ENCODE results near the gene TRIM5. TPM values are rescaled to one million over a fixed set of nuclear protein-coding genes. Genes with fewer than 3 reads are reported as not detected.
"Not testable (repeated sequence)": the region's sequence is repeated elsewhere in the genome, so short reads cannot be mapped to it uniquely, and the experiment has no call there.

TRIM5 gene
- total RNA-seq, 1 experiment from 2014 or later, result 17.9 TPM

DNA sequence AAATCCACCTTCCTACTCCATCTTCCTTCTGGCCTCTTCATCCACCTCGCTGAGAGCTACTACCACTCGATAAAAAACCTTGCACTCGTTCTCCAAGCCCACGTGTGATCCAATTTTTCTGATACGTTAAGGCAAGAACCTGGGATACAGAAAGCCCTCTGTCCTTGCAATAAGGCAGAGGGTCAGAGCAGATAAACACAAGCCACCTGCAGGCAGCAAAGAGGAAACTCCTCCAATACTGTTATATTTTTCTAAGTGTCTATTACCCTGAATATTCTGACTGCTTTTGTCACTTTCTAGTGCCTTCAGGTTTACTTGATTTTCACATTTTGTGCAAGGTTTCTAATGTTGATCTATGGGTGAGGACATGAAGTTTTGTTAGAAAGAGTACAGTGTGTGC, 26.6 kb downstream of the TRIM5 start:
- intact Hi-C loops (cut with micrococcal nuclease; ENCODE audit: unreplicated experiment), result no loop called here
- ChIA-PET POLR2A (ENCODE audit: low non-redundant PET) (no interaction called here), CTCF (no interaction called here)
- no peak for DNase-seq (ENCODE audit: low spot score)
- H3K27ac ChIP-seq (ENCODE audit: low read depth, low read length, poor library complexity, severe bottlenecking), result no peak overlapping the region
- no peaks in the 10 kb centered on the region for H3K27me3 ChIP-seq (replicated peaks; ENCODE audit: insufficient read depth, low read depth, low read length, poor library complexity)
- H3K4me1 ChIP-seq (ENCODE audit: insufficient read depth, low read length, poor library complexity, severe bottlenecking), result no peaks in the 10 kb centered on the region
- H3K9me3 ChIP-seq (ENCODE audit: low read depth, low read length, poor library complexity, severe bottlenecking), result no peaks in the 10 kb centered on the region
- no peaks in the 10 kb centered on the region for H3K36me3 ChIP-seq (ENCODE audit: insufficient read depth, low read length, poor library complexity, severe bottlenecking)
- no peak overlapping the region for H3K4me3 ChIP-seq (ENCODE audit: low read depth, low read length, poor library complexity, severe bottlenecking)
- TF ChIP-seq, protein P1, sequence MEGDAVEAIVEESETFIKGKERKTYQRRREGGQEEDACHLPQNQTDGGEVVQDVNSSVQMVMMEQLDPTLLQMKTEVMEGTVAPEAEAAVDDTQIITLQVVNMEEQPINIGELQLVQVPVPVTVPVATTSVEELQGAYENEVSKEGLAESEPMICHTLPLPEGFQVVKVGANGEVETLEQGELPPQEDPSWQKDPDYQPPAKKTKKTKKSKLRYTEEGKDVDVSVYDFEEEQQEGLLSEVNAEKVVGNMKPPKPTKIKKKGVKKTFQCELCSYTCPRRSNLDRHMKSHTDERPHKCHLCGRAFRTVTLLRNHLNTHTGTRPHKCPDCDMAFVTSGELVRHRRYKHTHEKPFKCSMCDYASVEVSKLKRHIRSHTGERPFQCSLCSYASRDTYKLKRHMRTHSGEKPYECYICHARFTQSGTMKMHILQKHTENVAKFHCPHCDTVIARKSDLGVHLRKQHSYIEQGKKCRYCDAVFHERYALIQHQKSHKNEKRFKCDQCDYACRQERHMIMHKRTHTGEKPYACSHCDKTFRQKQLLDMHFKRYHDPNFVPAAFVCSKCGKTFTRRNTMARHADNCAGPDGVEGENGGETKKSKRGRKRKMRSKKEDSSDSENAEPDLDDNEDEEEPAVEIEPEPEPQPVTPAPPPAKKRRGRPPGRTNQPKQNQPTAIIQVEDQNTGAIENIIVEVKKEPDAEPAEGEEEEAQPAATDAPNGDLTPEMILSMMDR (conservative IDR thresholded peaks at IDR 0.05; ENCODE audit: low read depth, low read length), result no peak
- no peak for TF ChIP-seq EZH2 (IDR thresholded peaks at IDR 0.05; ENCODE audit: borderline replicate concordance, low read depth, low read length, poor library complexity, severe bottlenecking)
- no TSS peak for BruUV-seq (replicated peaks)

DNA sequence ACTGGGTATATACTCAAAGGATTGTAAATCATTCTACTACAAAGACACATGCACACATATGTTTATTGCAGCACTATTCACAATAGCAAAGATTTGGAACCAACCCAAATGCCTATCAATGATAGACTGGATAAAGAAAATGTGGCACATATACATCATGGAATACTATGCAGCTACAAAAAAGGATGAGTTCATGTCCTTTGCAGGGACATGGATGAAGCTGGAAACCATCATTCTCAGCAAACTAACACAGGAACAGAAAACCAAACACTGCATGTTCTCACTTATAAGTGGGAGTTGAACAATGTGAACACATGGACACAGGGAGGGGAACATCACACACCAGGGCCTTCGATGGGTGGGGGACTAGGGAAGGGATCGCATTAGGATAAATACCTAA, 27.9 kb downstream of the TRIM5 start:
- DNase-seq (ENCODE audit: low spot score); H3K4me1 ChIP-seq (ENCODE audit: insufficient read depth, low read length, poor library complexity, severe bottlenecking); H3K27me3 ChIP-seq (replicated peaks; ENCODE audit: insufficient read depth, low read depth, low read length, poor library complexity); H3K9me3 ChIP-seq (ENCODE audit: low read depth, low read length, poor library complexity, severe bottlenecking); intact Hi-C loops (cut with micrococcal nuclease; ENCODE audit: unreplicated experiment); H3K36me3 ChIP-seq (ENCODE audit: insufficient read depth, low read length, poor library complexity, severe bottlenecking); CTCF ChIA-PET; POLR2A ChIA-PET (ENCODE audit: low non-redundant PET); H3K4me3 ChIP-seq (ENCODE audit: low read depth, low read length, poor library complexity, severe bottlenecking); BruUV-seq (replicated peaks); H3K27ac ChIP-seq (ENCODE audit: low read depth, low read length, poor library complexity, severe bottlenecking): not testable (repeated sequence)

GRCh38 chr11:5655474-5655873, 29.4 kb downstream of the TRIM5 start:
- Histone ChIP-seq H3K4me1 (ENCODE audit: insufficient read depth, low read length, poor library complexity, severe bottlenecking) (no peaks in the 10 kb centered on the region), H3K4me3 (ENCODE audit: low read depth, low read length, poor library complexity, severe bottlenecking) (no peak overlapping the region), H3K9me3 (ENCODE audit: low read depth, low read length, poor library complexity, severe bottlenecking) (no peaks in the 10 kb centered on the region), H3K27ac (ENCODE audit: low read depth, low read length, poor library complexity, severe bottlenecking) (no peak overlapping the region), H3K27me3 (replicated peaks; ENCODE audit: insufficient read depth, low read depth, low read length, poor library complexity) (no peaks in the 10 kb centered on the region), H3K36me3 (ENCODE audit: insufficient read depth, low read length, poor library complexity, severe bottlenecking) (no peaks in the 10 kb centered on the region)
- intact Hi-C loops (cut with micrococcal nuclease; ENCODE audit: unreplicated experiment), result no loop called here
- ChIA-PET CTCF (no interaction called here), POLR2A (ENCODE audit: low non-redundant PET) (no interaction called here)
- DNase-seq (ENCODE audit: low spot score), result no peak
- BruUV-seq (replicated peaks), result no TSS peak
- TF ChIP-seq EZH2 (IDR thresholded peaks at IDR 0.05; ENCODE audit: borderline replicate concordance, low read depth, low read length, poor library complexity, severe bottlenecking), result no peak
- TF ChIP-seq, protein P1 (conservative IDR thresholded peaks at IDR 0.05; ENCODE audit: low read depth, low read length), result no peak

DNA sequence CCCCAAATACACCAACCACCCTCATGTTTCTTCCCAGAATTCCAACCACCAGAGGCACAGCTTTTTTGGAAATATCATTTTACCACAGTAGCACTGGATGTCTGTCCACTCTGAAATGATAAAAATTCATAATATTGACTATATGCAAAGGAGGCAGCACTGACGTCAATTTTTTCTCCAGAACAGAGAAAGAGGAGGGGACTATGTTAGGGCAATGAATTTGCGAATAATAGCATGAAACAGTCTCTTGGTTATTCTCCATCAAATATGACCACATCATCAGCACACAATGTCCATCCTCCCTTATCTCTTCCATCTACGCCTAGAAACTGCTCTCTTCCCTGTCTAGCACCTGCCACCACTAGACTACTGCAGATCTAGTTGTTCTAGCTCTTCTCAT, 38.7 kb downstream of the TRIM5 start:
- no peak for DNase-seq (ENCODE audit: low spot score)
- no peaks in the 10 kb centered on the region for H3K4me1 ChIP-seq (ENCODE audit: insufficient read depth, low read length, poor library complexity, severe bottlenecking)
- no peaks in the 10 kb centered on the region for H3K9me3 ChIP-seq (ENCODE audit: low read depth, low read length, poor library complexity, severe bottlenecking)
- POLR2A ChIA-PET (ENCODE audit: low non-redundant PET), result no interaction called here
- H3K27me3 ChIP-seq (replicated peaks; ENCODE audit: insufficient read depth, low read depth, low read length, poor library complexity), result no peaks in the 10 kb centered on the region
- H3K36me3 ChIP-seq (ENCODE audit: insufficient read depth, low read length, poor library complexity, severe bottlenecking), result no peaks in the 10 kb centered on the region
- TF ChIP-seq, protein P1 (conservative IDR thresholded peaks at IDR 0.05; ENCODE audit: low read depth, low read length), result no peak
- TF ChIP-seq EZH2 (IDR thresholded peaks at IDR 0.05; ENCODE audit: borderline replicate concordance, low read depth, low read length, poor library complexity, severe bottlenecking), result no peak
- CTCF ChIA-PET, result no interaction called here
- no peak overlapping the region for H3K27ac ChIP-seq (ENCODE audit: low read depth, low read length, poor library complexity, severe bottlenecking)
- no peak overlapping the region for H3K4me3 ChIP-seq (ENCODE audit: low read depth, low read length, poor library complexity, severe bottlenecking)
- BruUV-seq (replicated peaks), result no TSS peak
- intact Hi-C loops (cut with micrococcal nuclease; ENCODE audit: unreplicated experiment), result no loop called here
